T-cell (primary cell): Measurements from ENCODE around the gene SLAMF7. TPM values are rescaled to one million over a fixed set of nuclear protein-coding genes. Genes with fewer than 3 reads are reported as not detected.
A peak's percentile ranks its signal among the peaks of the same experiment; 100 is the strongest.
"Not testable (repeated sequence)": the region's sequence is repeated elsewhere in the genome, so short reads cannot be mapped to it uniquely, and the experiment has no call there.

ENCODE experiments used
- ATAC-seq, 4 experiments: fragments of 200-7000 bp in 3 of 4; fragments of 150-1000 bp in 1 of 4; cut with Tn5 transposase; replicated peaks in 1 of 4; 1 replicate in 3 of 4; 2 replicates in 1 of 4; pipeline ENCODE4 v1.10.0; 2021; ENCODE audit warnings: moderate library complexity in 3 of 4, mild to moderate bottlenecking in 2 of 4, moderate number of reproducible peaks in 1 of 4
- CTCF ChIA-PET, 2 donors: fragments of 300-600 bp; sonication (Branson Sonifier 250); formaldehyde crosslinking; loops; one replicate each; lab custom pipeline; 2022; ENCODE audit warnings: antibody characterized with exemption in 2 of 2; lab: Charles Lee
- POLR2A ChIA-PET, 2 donors: fragments of 300-600 bp; sonication (Branson Sonifier 250); formaldehyde crosslinking; loops; one replicate each; lab custom pipeline; 2022; ENCODE audit warnings: antibody characterized with exemption in 2 of 2; lab: Charles Lee
- DNase-seq, 35 experiments: peaks; one replicate each; pipeline versions ENCODE4 v3.0.0 to v3.0.0-alpha.2; 2013 to 2023
- H3K27ac ChIP-seq: one replicate; pipeline ENCODE4 v1.5.1; 2013; ENCODE audit warnings: low read length
- H3K27me3 ChIP-seq, 2 experiments: replicated peaks in 1 of 2; 1 replicate in 1 of 2; 2 replicates in 1 of 2; pipeline versions ENCODE4 v1.6.1 to v1.7.0; 2013; ENCODE audit warnings: low read length in 1 of 2, mixed read lengths in 1 of 2; ENCODE audit not compliant: control insufficient read depth in 2 of 2, insufficient read depth in 2 of 2; ENCODE audit errors: extremely low read depth in 1 of 2
- H3K36me3 ChIP-seq, 2 donors: 1 replicate in 1 of 2; 2 replicates in 1 of 2; pipeline versions ENCODE4 v1.6.1 to v1.7.0; 2013; ENCODE audit warnings: low read length in 1 of 2; ENCODE audit not compliant: control insufficient read depth in 2 of 2, insufficient read depth in 1 of 2; ENCODE audit errors: extremely low read depth in 1 of 2
- H3K4me1 ChIP-seq, 2 experiments: 1 replicate in 1 of 2; 2 replicates in 1 of 2; pipeline versions ENCODE4 v1.6.1 to v1.7.0; 2013; ENCODE audit warnings: low read length in 2 of 2, mixed read lengths in 1 of 2; ENCODE audit not compliant: insufficient read depth in 2 of 2, control insufficient read depth in 1 of 2; ENCODE audit errors: extremely low read depth in 1 of 2
- H3K4me3 ChIP-seq, 2 donors: 1 replicate in 1 of 2; 2 replicates in 1 of 2; pipeline versions ENCODE4 v1.5.1 to v1.7.0; 2013; ENCODE audit warnings: mild to moderate bottlenecking in 2 of 2, low read length in 1 of 2, moderate library complexity in 1 of 2; ENCODE audit not compliant: control insufficient read depth in 1 of 2; ENCODE audit errors: extremely low read depth in 1 of 2
- H3K9me3 ChIP-seq: 2 replicates; pipeline ENCODE4 v1.7.0; 2013
- H3K27ac Mint-ChIP-seq, 2 donors: one replicate each; pipeline ENCODE4 v1.8.0; 2020 to 2021; ENCODE audit warnings: mild to moderate bottlenecking in 2 of 2, mixed read lengths in 2 of 2
- H3K27me3 Mint-ChIP-seq, 2 donors: one replicate each; pipeline ENCODE4 v1.8.0; 2021 to 2022; ENCODE audit warnings: mixed read lengths in 2 of 2
- H3K36me3 Mint-ChIP-seq: one replicate; pipeline ENCODE4 v1.8.0; 2021; ENCODE audit warnings: mixed read lengths
- H3K4me1 Mint-ChIP-seq, 3 donors: one replicate each; pipeline ENCODE4 v1.8.0; 2020 to 2022; ENCODE audit warnings: mixed read lengths in 3 of 3, mild to moderate bottlenecking in 1 of 3
- H3K4me3 Mint-ChIP-seq, 3 donors: one replicate each; pipeline ENCODE4 v1.8.0; 2020 to 2022; ENCODE audit warnings: mild to moderate bottlenecking in 3 of 3, mixed read lengths in 3 of 3, moderate library complexity in 3 of 3
- H3K9me3 Mint-ChIP-seq, 3 donors: one replicate each; pipeline ENCODE4 v1.8.0; 2020 to 2022; ENCODE audit warnings: mixed read lengths in 3 of 3
- WGBS: methylation state at CpG from one replicate; pipeline ENCODE4 v1.1.5; 2013; ENCODE audit warnings: missing lambda C conversion rate; ENCODE audit not compliant: insufficient coverage; 5-methylcytosine and 5-hydroxymethylcytosine counted together
- total RNA-seq, 35 experiments: library from RNA in 6 of 35; stranded (reverse) in 6 of 35; fragments of 120-200 nt in 1 of 35; gene quantifications; one replicate each; pipeline versions ENCODE4 v1.2.1 to v1.2.4 and lab custom pipeline; 2013 to 2026

Gene SLAMF7
- total RNA-seq, 5 donors from 2014 or later (not counting 1 experiment from before 2014, with no cell fraction given) = 9.5 to 32.0 (median 25.5) TPM

- H3K27me3 Mint-ChIP-seq = no peaks in the 10 kb centered on the region
- H3K27ac ChIP-seq = no peak overlapping the region
- ChIA-PET POLR2A (no interaction called here), CTCF (interaction anchor here in 1 of 2 donors (1.0 to 1.3 kb wide), 3 partner anchors 16 to 51 kb away, joined by 3 to 4 read pairs (median 4); partner anchors contain the start of gene LY9)
- no peaks in the 10 kb centered on the region for H3K36me3 Mint-ChIP-seq
- H3K27me3 ChIP-seq = peaks cover 0 to 5% of the 10 kb centered on the region in 2 experiments
- H3K36me3 ChIP-seq = no peaks in the 10 kb centered on the region
- H3K4me1 ChIP-seq = peaks cover 0 to 21% of the 10 kb centered on the region in 2 experiments
- no peaks in the 10 kb centered on the region for H3K9me3 Mint-ChIP-seq
- no peaks in the 10 kb centered on the region for H3K9me3 ChIP-seq
- no peak overlapping the region for H3K4me3 ChIP-seq
- H3K4me3 Mint-ChIP-seq = no peak overlapping the region
- H3K27ac Mint-ChIP-seq = no peak overlapping the region
- DNase-seq = no peak
- H3K4me1 Mint-ChIP-seq = peaks cover 18 to 31% (median 23%) of the 10 kb centered on the region in 3 donors
- no peak for ATAC-seq
- WGBS = 100% methylated on average over 1 of the region's 2 CpGs
These were observed 41.3 kb downstream of the SLAMF7 start for GRCh38 chr1:160780398-160780755.

DNA sequence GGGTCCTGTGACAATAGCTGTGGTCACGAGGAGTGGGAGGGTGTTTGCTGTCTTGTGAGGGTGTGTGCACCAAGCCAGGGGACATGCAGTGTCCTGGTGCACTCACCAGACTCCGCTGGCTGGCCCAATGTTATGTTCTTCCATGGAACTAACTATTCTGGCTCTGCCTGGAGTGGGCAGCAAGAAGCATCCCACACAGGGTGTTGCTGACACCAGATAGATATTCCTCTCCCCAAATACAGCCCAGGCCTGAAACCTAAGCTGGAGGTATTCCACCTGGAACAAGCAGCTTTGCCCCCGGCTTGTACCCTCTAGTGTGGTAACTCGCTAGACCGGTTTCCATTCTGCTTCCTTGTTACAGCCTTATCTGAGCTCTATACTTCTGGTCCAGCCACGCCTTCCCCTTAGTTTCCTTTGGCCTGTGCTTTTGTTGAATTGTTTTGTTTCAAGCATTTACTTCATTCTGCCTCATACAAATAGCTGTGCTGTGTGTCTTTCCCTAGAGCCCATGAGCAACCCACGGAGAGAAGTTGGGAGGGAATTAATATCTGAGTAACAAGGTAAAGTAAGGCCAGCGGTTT is 42.2 kb downstream of the SLAMF7 start:
- peak overlapping the region in 1 of 2 donors; percentile 81 for H3K27ac Mint-ChIP-seq
- Histone ChIP-seq H3K4me3 (no peak overlapping the region), H3K27me3 (peaks cover 0 to 2% of the 10 kb centered on the region in 2 experiments), H3K27ac (peak overlapping the region; percentile 47), H3K36me3 (no peaks in the 10 kb centered on the region), H3K4me1 (peaks cover 0 to 21% of the 10 kb centered on the region in 2 experiments), H3K9me3 (no peaks in the 10 kb centered on the region)
- DNase-seq = no peak
- 90% methylated on average over 4 of the region's 8 CpGs for WGBS
- H3K9me3 Mint-ChIP-seq = no peaks in the 10 kb centered on the region
- H3K4me1 Mint-ChIP-seq = peaks cover 18 to 28% (median 23%) of the 10 kb centered on the region in 3 donors
- no peaks in the 10 kb centered on the region for H3K36me3 Mint-ChIP-seq
- ATAC-seq = no peak
- no peak overlapping the region for H3K4me3 Mint-ChIP-seq
- POLR2A ChIA-PET = interaction anchor here in 1 of 2 donors (0.6 kb wide), 1 partner anchor 447 kb away, joined by 3 read pairs; no protein-coding TSS in a partner anchor
- CTCF ChIA-PET = interaction anchor here (0.6 to 1.4 kb wide), 6 partner anchors 11 to 170 kb away, joined by 3 to 6 read pairs (median 3); no protein-coding TSS in a partner anchor
- no peaks in the 10 kb centered on the region for H3K27me3 Mint-ChIP-seq

DNA sequence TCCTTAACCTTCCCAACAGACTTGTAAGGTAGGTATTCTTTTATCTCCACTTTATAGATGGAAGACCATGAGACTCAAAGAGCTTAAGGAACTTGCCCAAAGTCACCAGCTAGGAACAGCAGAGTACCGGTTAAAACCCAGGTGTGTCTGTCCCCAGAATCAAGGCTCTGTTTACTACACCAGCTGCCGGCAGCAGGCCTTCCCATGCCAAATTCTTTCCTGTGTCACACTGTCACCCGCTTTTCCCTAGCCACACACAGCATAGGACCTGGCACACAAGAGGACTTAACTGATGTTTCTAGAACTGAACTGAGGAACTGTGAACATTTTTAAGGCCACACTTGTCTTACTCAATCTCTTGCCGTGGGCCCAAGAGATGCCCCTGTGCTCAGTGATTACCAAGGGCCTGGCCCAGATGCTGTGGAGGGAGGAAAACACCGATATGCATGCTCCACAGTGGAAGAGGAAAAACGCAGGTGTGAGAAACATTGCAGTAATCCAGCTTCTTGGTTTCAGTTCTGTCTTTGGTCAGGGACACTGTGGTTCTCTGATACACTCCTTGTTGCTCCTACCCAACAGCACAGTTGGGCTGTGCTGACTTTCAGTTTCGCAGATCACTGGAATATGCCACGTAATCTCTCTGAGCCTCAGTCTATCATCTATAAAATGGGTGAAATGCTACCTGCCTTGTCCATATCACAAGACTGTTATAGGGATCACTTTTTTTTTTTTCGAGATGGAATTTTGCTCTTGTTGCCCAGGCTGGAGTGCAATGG is 43.1 kb downstream of the SLAMF7 start:
- H3K4me3 ChIP-seq = peak overlapping the region in 1 of 2 donors; percentile 11
- POLR2A ChIA-PET = interaction anchor here (0.6 to 0.7 kb wide), 2 partner anchors 170 to 448 kb away, joined by 3 to 4 read pairs; no protein-coding TSS in a partner anchor

DNA sequence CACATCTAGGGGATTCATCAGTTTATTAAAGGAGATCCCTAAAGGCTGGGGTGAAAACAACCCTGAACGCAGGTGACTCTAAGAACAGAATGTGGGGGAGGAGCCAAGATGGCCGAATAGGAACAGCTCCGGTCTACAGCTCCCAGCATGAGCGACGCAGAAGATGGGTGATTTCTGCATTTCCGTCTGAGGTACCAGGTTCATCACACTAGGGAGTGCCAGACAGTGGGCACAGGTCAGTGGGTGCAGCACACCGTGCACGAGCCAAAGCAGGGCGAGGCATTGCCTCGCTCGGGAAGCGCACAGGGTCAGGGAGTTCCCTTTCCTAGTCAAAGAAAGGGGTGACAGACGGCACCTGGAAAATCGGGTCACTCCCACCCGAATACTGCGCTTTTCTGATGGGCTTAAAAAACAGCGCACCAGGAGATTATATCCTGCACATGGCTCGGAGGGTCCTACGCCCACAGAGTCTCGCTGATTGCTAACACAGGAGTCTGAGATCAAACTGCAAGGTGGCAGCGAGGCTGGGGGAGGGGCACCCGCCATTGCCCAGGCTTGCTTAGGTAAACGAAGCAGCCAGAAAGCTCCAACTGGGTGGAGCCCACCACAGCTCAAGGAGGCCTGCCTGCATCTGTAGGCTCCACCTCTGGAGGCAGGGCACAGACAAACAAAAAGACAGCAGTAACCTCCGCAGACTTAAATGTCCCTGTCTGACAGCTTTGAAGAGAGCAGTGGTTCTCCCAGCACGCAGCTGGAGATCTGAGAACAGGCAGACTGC is 44.1 kb downstream of the SLAMF7 start:
- H3K4me1 ChIP-seq = peaks cover 0 to 17% of the 10 kb centered on the region in 2 experiments
- POLR2A ChIA-PET = interaction anchor here in 1 of 2 donors (0.7 kb wide), 1 partner anchor 169 kb away, joined by 4 read pairs; no protein-coding TSS in a partner anchor
- H3K4me3 ChIP-seq, H3K9me3 Mint-ChIP-seq, H3K27ac Mint-ChIP-seq, H3K27ac ChIP-seq, H3K36me3 Mint-ChIP-seq, H3K9me3 ChIP-seq, ATAC-seq, CTCF ChIA-PET, H3K27me3 ChIP-seq, H3K4me3 Mint-ChIP-seq, H3K36me3 ChIP-seq, H3K27me3 Mint-ChIP-seq: not testable (repeated sequence)
- peak in 2 of 35 experiments; percentile 24 to 56 for DNase-seq
- 94% methylated on average over 12 of the region's 25 CpGs for WGBS
- peaks cover 10 to 18% (median 16%) of the 10 kb centered on the region in 3 donors for H3K4me1 Mint-ChIP-seq

More for the DNA sequence above, 43.1 kb downstream of the SLAMF7 start:
- peak overlapping the region; percentile 47 for H3K27ac ChIP-seq
- ATAC-seq = peak in 3 of 4 experiments; percentile 30 to 70 (median 54)
- Mint-ChIP-seq H3K4me1 (peaks cover 18 to 24% (median 23%) of the 10 kb centered on the region in 3 donors), H3K27ac (peak overlapping the region; percentile 69 to 81), H3K27me3 (no peaks in the 10 kb centered on the region), H3K9me3 (no peaks in the 10 kb centered on the region), H3K36me3 (no peaks in the 10 kb centered on the region), H3K4me3 (peak overlapping the region; percentile 22 to 58 (median 56))
- H3K4me1 ChIP-seq = peaks cover 0 to 21% of the 10 kb centered on the region in 2 experiments
- no peaks in the 10 kb centered on the region for H3K36me3 ChIP-seq
- CTCF ChIA-PET = interaction anchor here (0.6 to 1.4 kb wide), 6 partner anchors 12 to 257 kb away, joined by 3 to 6 read pairs (median 3); no protein-coding TSS in a partner anchor
- H3K9me3 ChIP-seq = no peaks in the 10 kb centered on the region
- peak in 3 of 35 experiments; percentile 11 to 48 (median 23) for DNase-seq
- 62% methylated on average over 5 of the region's 9 CpGs for WGBS
- no peaks in the 10 kb centered on the region for H3K27me3 ChIP-seq

- Mint-ChIP-seq H3K27ac (peak overlapping the region; percentile 6 to 17), H3K27me3 (no peaks in the 10 kb centered on the region), H3K4me1 (peaks cover 2 to 11% (median 6%) of the 10 kb centered on the region in 3 donors), H3K9me3 (no peaks in the 10 kb centered on the region), H3K4me3 (no peak overlapping the region), H3K36me3 (no peaks in the 10 kb centered on the region)
- H3K27ac ChIP-seq = no peak overlapping the region
- no peaks in the 10 kb centered on the region for H3K9me3 ChIP-seq
- H3K27me3 ChIP-seq = no peaks in the 10 kb centered on the region
- H3K4me3 ChIP-seq = no peak overlapping the region
- no peaks in the 10 kb centered on the region for H3K36me3 ChIP-seq
- WGBS = no CpG with 5 or more reads among the region's 11 CpGs
- DNase-seq (no peak), ATAC-seq (peak in 1 of 4 experiments; percentile 17)
- ChIA-PET CTCF (interaction anchor here (0.5 to 1.0 kb wide), 2 partner anchors 103 to 196 kb away, joined by 3 to 7 read pairs; no protein-coding TSS in a partner anchor), POLR2A (interaction anchor here (0.8 to 1.0 kb wide), 2 partner anchors 9 kb away, joined by 3 read pairs; no protein-coding TSS in a partner anchor)
- no peaks in the 10 kb centered on the region for H3K4me1 ChIP-seq
These were observed 50.1 kb downstream of the SLAMF7 start for GRCh38 chr1:160789051-160789701.
